NB4 (cell line): Measurements from ENCODE around the gene WDR49.

ENCODE experiments used
- DNase-seq: peaks from one replicate; pipeline ENCODE4 v3.0.0; 2010; ENCODE audit warnings: low read depth
- H3K4me3 ChIP-seq: one replicate; pipeline ENCODE4 v1.5.1; 2011; ENCODE audit warnings: mild to moderate bottlenecking, low read depth, low read length, moderate library complexity
- MAX ChIP-seq: IDR thresholded peaks from 2 replicates; pipeline ENCODE4 v1.6.1; 2011; ENCODE audit warnings: low read depth, low read length
- MYC ChIP-seq: IDR thresholded peaks from 2 replicates; pipeline ENCODE4 v1.6.1; 2011; ENCODE audit warnings: low read depth, low read length
- POLR2A ChIP-seq: IDR thresholded peaks from 2 replicates; pipeline ENCODE4 v1.6.1; 2011; ENCODE audit warnings: mild to moderate bottlenecking; ENCODE audit not compliant: insufficient read length; ENCODE audit errors: extremely low read depth
- TF ChIP-seq, protein P1 (sequence below): IDR thresholded peaks from one replicate; pipeline ENCODE4 v1.5.1; 2012; ENCODE audit warnings: low read depth, low read length

Gene WDR49

DNA sequence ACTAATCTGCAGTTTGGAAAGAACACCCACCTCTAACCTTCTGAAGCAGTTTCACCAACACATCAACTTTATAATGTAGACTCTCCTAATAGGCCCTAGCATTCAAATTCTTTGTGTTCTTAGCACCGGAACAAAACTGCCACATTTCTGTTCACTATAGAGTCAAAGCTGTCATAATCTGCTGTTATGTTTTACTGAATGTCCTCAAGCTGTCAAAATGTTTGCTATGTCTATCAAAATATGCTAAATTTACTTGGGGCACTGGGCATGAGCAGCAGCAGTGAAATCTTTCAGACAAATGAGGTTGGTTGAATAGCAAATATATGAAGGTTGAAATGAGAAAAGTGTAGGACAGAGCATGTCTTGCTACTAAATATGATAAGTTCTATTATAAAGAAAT is 1.9 kb downstream of the WDR49 start:
- TF ChIP-seq MAX, result no peak
- no peak for TF ChIP-seq MYC
- no peak for TF ChIP-seq POLR2A
- TF ChIP-seq, protein P1, sequence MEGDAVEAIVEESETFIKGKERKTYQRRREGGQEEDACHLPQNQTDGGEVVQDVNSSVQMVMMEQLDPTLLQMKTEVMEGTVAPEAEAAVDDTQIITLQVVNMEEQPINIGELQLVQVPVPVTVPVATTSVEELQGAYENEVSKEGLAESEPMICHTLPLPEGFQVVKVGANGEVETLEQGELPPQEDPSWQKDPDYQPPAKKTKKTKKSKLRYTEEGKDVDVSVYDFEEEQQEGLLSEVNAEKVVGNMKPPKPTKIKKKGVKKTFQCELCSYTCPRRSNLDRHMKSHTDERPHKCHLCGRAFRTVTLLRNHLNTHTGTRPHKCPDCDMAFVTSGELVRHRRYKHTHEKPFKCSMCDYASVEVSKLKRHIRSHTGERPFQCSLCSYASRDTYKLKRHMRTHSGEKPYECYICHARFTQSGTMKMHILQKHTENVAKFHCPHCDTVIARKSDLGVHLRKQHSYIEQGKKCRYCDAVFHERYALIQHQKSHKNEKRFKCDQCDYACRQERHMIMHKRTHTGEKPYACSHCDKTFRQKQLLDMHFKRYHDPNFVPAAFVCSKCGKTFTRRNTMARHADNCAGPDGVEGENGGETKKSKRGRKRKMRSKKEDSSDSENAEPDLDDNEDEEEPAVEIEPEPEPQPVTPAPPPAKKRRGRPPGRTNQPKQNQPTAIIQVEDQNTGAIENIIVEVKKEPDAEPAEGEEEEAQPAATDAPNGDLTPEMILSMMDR, result no peak
- DNase-seq, result no peak
- H3K4me3 ChIP-seq, result no peak overlapping the region

DNA sequence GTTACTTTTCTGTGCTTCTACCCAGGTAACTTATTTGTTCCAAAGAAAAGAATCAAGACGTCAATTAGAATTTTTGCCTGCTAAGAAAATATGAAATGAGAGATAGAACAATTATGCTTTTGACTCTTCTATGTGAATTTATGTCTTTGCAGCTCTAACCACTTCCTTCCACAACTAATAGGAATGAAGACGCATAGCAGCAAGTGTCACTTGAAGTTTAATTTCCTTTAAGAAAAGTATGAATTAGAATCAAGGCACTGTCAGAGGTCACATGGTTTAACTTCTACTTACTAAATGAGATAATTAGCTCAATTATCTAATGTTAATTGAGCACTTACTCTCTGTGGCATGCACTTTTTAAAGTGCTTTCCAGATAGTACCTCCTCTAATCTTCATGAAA is 3.3 kb downstream of the WDR49 start:
- no peak for DNase-seq
- TF ChIP-seq MYC (no peak), POLR2A (no peak), MAX (no peak)
- TF ChIP-seq, protein P1, result no peak
- H3K4me3 ChIP-seq, result no peak overlapping the region

DNA sequence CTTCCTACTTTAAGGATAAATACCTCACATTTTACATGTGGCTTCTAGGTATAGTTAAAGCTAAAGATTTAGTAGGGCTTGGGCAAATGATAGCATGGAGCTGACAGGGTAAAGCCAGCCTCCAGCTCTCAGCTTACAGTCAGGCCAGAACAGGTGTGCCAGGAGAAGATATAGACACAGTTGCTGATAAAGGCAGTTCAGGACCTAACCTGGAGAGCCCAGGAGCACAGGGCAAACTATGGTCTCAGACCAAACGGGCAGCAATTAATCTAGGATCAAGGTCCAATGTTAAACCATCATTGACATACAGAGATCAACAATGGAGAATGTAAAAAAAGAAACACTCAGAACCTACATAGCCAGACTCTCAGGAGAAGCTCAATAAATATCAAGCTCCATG is 4.0 kb downstream of the WDR49 start:
- DNase-seq, result no peak
- no peak overlapping the region for H3K4me3 ChIP-seq
- TF ChIP-seq, protein P1, result no peak
- TF ChIP-seq POLR2A (no peak), MYC (no peak), MAX (no peak)

DNA sequence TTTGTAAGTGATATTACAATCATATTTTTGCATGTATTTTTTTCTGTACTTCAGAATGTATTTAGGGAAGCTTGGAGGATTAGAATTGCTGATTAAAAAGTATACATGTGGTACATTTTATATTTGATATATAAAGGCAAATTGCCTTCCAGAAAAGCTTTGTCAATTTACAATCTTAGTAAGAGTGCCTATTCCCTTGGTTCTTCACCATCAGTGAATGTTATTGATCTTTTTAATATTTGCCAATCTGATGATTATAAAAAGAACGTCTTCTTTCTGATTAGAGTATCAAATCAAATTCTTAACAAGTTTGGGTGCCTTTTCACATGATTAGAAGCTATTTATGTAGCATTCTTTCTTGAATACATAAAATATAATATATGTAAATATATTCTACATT is 9.1 kb downstream of the WDR49 start:
- TF ChIP-seq, protein P1, result no peak
- TF ChIP-seq POLR2A (no peak), MAX (no peak), MYC (no peak)
- DNase-seq, result no peak
- no peak overlapping the region for H3K4me3 ChIP-seq

GRCh38 chr3:167631471-167631870 is 22.3 kb downstream of the WDR49 start:
- DNase-seq, result no peak
- TF ChIP-seq, protein P1, result no peak
- no peak for TF ChIP-seq MAX
- TF ChIP-seq MYC, result no peak
- TF ChIP-seq POLR2A, result no peak
- no peak overlapping the region for H3K4me3 ChIP-seq

DNA sequence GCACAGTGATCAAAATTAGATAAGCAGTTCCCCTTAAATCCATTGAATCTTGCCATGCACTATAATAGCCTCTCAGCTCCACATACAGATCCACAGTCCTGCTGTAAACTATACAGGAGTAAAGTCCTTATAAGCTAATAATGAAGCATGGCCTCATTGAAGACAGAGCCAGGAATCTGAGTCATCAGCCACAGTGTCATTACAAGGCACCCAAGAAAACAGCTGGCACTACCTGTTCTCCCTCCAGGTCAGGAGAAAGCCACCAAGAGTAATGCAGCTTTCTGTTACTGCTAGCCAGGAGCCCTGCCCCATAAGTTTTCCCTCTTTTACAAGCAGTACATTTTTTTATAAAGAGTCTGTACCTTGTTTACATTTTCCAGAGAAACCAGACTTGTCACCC is 27.3 kb downstream of the WDR49 start:
- DNase-seq, result no peak
- no peak overlapping the region for H3K4me3 ChIP-seq
- no peak for TF ChIP-seq MAX
- TF ChIP-seq POLR2A, result no peak
- TF ChIP-seq, protein P1, result no peak
- no peak for TF ChIP-seq MYC
